Endothelial cell of umbilical vein (primary cell): ENCODE measurements around the gene C10orf71. TPM values are rescaled to one million over a fixed set of nuclear protein-coding genes. Genes with fewer than 3 reads are reported as not detected.

Experiments used
- BruUV-seq: library from RNA; stranded (reverse); fragments of 400-500 nt; replicated peaks from 2 replicates; lab custom pipeline; 2021; lab: Mats Ljungman, UMichigan
- CTCF ChIA-PET: fragments of 300-600, 350-600 bp; sonication (Branson Sonifier 250); formaldehyde crosslinking; loops from one replicate; lab custom pipeline; 2021; ENCODE audit warnings: antibody characterized with exemption, inconsistent platforms; lab: Charles Lee
- POLR2A ChIA-PET: fragments of 300-600, 350-600 bp; sonication (Branson Sonifier 250); formaldehyde crosslinking; loops from one replicate; lab custom pipeline; 2021; ENCODE audit warnings: antibody characterized with exemption, inconsistent platforms; lab: Charles Lee
- DNase-seq: peaks from one replicate; pipeline ENCODE4 v3.0.0-alpha.2; 2011; ENCODE audit warnings: low read depth, low spot score
- FAIRE-seq: peaks from 2 replicates; lab custom pipeline; 2011; peaks lifted over from hg19 to GRCh38; lab: Jason Lieb, UNC
- H2AFZ ChIP-seq: 2 replicates; pipeline ENCODE4 v1.6.0; 2012; ENCODE audit warnings: low read depth, low read length, control low read depth, inconsistent platforms
- H3K27ac ChIP-seq: 2 replicates; pipeline ENCODE4 v1.5.1; 2011; ENCODE audit warnings: low read depth, mild to moderate bottlenecking, control low read depth, low read length, moderate library complexity; ENCODE audit not compliant: insufficient read depth
- H3K27me3 ChIP-seq, 2 experiments: 2 replicates each; pipeline versions ENCODE4 v1.6.0 to v1.6.1; 2011; ENCODE audit warnings: low read length in 2 of 2, mixed read lengths in 1 of 2; ENCODE audit not compliant: control insufficient read depth in 2 of 2, insufficient read depth in 2 of 2
- H3K36me3 ChIP-seq, 2 experiments: 2 replicates in 1 of 2; 3 replicates in 1 of 2; pipeline ENCODE4 v1.5.1; 2011; ENCODE audit warnings: low read length in 2 of 2, mild to moderate bottlenecking in 1 of 2, moderate library complexity in 1 of 2; ENCODE audit not compliant: control insufficient read depth in 2 of 2, insufficient read depth in 2 of 2; ENCODE audit errors: extremely low read depth in 1 of 2
- H3K4me1 ChIP-seq: 3 replicates; pipeline ENCODE4 v1.5.1; 2011; ENCODE audit warnings: mild to moderate bottlenecking, low read length; ENCODE audit not compliant: control insufficient read depth, insufficient read depth; ENCODE audit errors: extremely low read depth
- H3K4me2 ChIP-seq: 2 replicates; pipeline ENCODE4 v1.6.1; 2011; ENCODE audit warnings: low read length, control low read depth, mixed read lengths; ENCODE audit not compliant: insufficient read depth
- H3K4me3 ChIP-seq, 3 experiments: fragments of 200-600 bp in 1 of 3; sonication (generic), shearing (Covaris generic) in 1 of 3; replicated peaks in 1 of 3; 2 replicates each; pipeline ENCODE4 v1.5.1; 2011 to 2016; ENCODE audit warnings: control low read depth in 3 of 3, low read length in 3 of 3, mild to moderate bottlenecking in 2 of 3, inconsistent platforms in 1 of 3, low read depth in 1 of 3, moderate library complexity in 1 of 3; ENCODE audit not compliant: insufficient read depth in 1 of 3
- H3K79me2 ChIP-seq: 2 replicates; pipeline ENCODE4 v1.6.0; 2012; ENCODE audit warnings: low read length, inconsistent platforms; ENCODE audit not compliant: control insufficient read depth, insufficient read depth
- H3K9ac ChIP-seq: replicated peaks from 2 replicates; pipeline ENCODE3; 2011; ENCODE audit warnings: low read length, control low read depth; ENCODE audit not compliant: insufficient read depth; ENCODE audit errors: extremely low read depth
- H3K9me1 ChIP-seq: replicated peaks from 3 replicates; pipeline ENCODE4 v1.6.0; 2011; ENCODE audit warnings: mild to moderate bottlenecking, low read length; ENCODE audit not compliant: control insufficient read depth, insufficient read depth; ENCODE audit errors: extremely low read depth
- H3K9me3 ChIP-seq: replicated peaks from 2 replicates; pipeline ENCODE4 v1.5.1; 2012; ENCODE audit warnings: low read length, inconsistent platforms; ENCODE audit not compliant: control insufficient read depth, insufficient read depth
- H4K20me1 ChIP-seq: replicated peaks from 2 replicates; pipeline ENCODE3; 2011; ENCODE audit warnings: mild to moderate bottlenecking, low read length; ENCODE audit not compliant: control insufficient read depth, insufficient read depth; ENCODE audit errors: extremely low read depth
- CTCF ChIP-seq, 2 donors: IDR thresholded peaks; 1 replicate in 1 of 2; 2 replicates in 1 of 2; pipeline ENCODE4 v1.5.1; 2011; ENCODE audit warnings: low read length in 2 of 2, mild to moderate bottlenecking in 2 of 2, moderate library complexity in 2 of 2, control low read depth in 1 of 2, inconsistent platforms in 1 of 2, low read depth in 1 of 2; ENCODE audit not compliant: insufficient read depth in 1 of 2; ENCODE audit errors: extremely low read depth in 1 of 2
- EZH2 ChIP-seq: IDR thresholded peaks from 2 replicates; pipeline ENCODE4 v1.6.1; 2012; ENCODE audit warnings: borderline replicate concordance, low read depth, mild to moderate bottlenecking, moderate library complexity, low read length, inconsistent platforms; ENCODE audit not compliant: severe bottlenecking
- FOS ChIP-seq: IDR thresholded peaks from 2 replicates; pipeline ENCODE4 v1.6.1; 2011; ENCODE audit warnings: mild to moderate bottlenecking, low read length, moderate library complexity, borderline replicate concordance; ENCODE audit not compliant: insufficient read depth
- GATA2 ChIP-seq: IDR thresholded peaks from 2 replicates; pipeline ENCODE4 v1.7.0; 2011; ENCODE audit warnings: low read depth, mild to moderate bottlenecking, moderate library complexity, mixed read lengths, low read length; ENCODE audit not compliant: insufficient read length, insufficient read depth
- JUN ChIP-seq: IDR thresholded peaks from 2 replicates; pipeline ENCODE4 v1.6.1; 2011; ENCODE audit warnings: borderline replicate concordance, low read depth; ENCODE audit not compliant: insufficient read length, insufficient read depth
- MAX ChIP-seq: IDR thresholded peaks from 2 replicates; pipeline ENCODE4 v1.6.1; 2011; ENCODE audit not compliant: insufficient read depth, insufficient read length
- MYC ChIP-seq: IDR thresholded peaks from one replicate; pipeline ENCODE4 v1.6.1; 2011; ENCODE audit warnings: mild to moderate bottlenecking, low read depth, low read length
- POLR2A ChIP-seq: IDR thresholded peaks from 2 replicates; pipeline ENCODE4 v1.6.1; 2012; ENCODE audit warnings: low read depth, mild to moderate bottlenecking, control low read depth, low read length
- POLR2AphosphoS5 ChIP-seq: IDR thresholded peaks from 2 replicates; pipeline ENCODE4 v1.6.1; 2012; ENCODE audit warnings: low read depth, mild to moderate bottlenecking, control low read depth, low read length, moderate library complexity; ENCODE audit not compliant: insufficient read depth
- dilution Hi-C: fragments of 300-500 bp; cut with MboI; formaldehyde crosslinking; loops from one replicate; pipeline ENCODE4 v1.15.0; 2019; ENCODE audit warnings: low sequenced_read_pairs; ENCODE audit not compliant: extremely low pct_ligation_motif_present
- intact Hi-C: fragments of 100-400 bp; cut with micrococcal nuclease; formaldehyde crosslinking; loops from one replicate; pipeline ENCODE4 v1.10.0; 2022
- polyA plus RNA-seq, 4 experiments: library from polyadenylated mRNA; depleted of rRNA in 3 of 4; stranded (reverse) in 3 of 4; unstranded in 1 of 4; fragments of >200 nt; gene quantifications; 2 replicates each; pipeline versions ENCODE4 v1.2.1 to v1.2.3, GENCODE V29; 2011 to 2012; ENCODE audit warnings: missing spikeins in 1 of 4
- total RNA-seq: library from RNA; stranded (reverse); gene quantifications from 2 replicates; pipeline ENCODE4 v1.2.3, GENCODE V29; 2021

C10orf71 gene
- total and polyA plus RNA-seq, 2 donors (not counting 3 experiments of a cell fraction or from before 2014, with no cell fraction given): not detected

DNA sequence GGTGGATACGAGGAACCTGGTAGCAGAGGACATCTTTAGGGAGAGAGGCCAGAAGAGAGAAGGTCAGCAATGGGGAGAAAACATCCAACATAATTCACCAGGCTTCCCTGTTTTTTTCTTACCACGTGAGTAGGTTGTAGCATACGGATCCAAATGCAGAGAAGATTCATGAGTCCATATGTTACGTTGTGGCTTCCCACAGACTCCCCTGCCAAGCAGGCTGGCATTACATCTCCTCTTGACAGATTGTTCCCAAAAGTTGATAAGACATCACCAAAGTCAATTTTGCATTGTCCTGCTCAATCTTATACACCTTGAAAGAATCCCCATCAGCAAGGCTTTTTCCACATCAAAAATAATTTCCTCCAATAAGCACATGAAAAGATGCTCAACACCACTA lies 57.2 kb downstream of the C10orf71 start:
- Histone ChIP-seq H3K27ac (no peak overlapping the region), H3K9me3 (no peaks in the 10 kb centered on the region), H3K9me1 (no peaks in the 10 kb centered on the region), H3K79me2 (no peaks in the 10 kb centered on the region), H3K4me2 (no peak overlapping the region), H3K9ac (no peak overlapping the region), H3K4me3 (no peak overlapping the region), H4K20me1 (no peaks in the 10 kb centered on the region), H3K27me3 (peaks cover 0 to 1% of the 10 kb centered on the region in 2 experiments), H2AFZ (no peak overlapping the region), H3K36me3 (no peaks in the 10 kb centered on the region), H3K4me1 (no peaks in the 10 kb centered on the region)
- dilution Hi-C loops (no loop called here), intact Hi-C loops (no loop called here)
- BruUV-seq: no TSS peak
- DNase-seq (no peak), FAIRE-seq (no peak)
- ChIA-PET CTCF (no interaction called here), POLR2A (no interaction called here)
- no peak for TF ChIP-seq JUN
- TF ChIP-seq FOS: no peak
- no peak for TF ChIP-seq EZH2
- TF ChIP-seq MYC: no peak
- no peak for TF ChIP-seq POLR2AphosphoS5
- no peak for TF ChIP-seq CTCF (IDR thresholded peaks at IDR 0.05; ENCODE audit: extremely low read depth in 1 of 2, insufficient read depth in 1 of 2, low read depth in 1 of 2, low read length in 2 of 2)

GRCh38 chr10:49356944-49357343 lies 58.0 kb downstream of the C10orf71 start:
- dilution Hi-C loops (no loop called here), intact Hi-C loops (no loop called here)
- Histone ChIP-seq H3K79me2 (no peaks in the 10 kb centered on the region), H4K20me1 (no peaks in the 10 kb centered on the region), H3K4me3 (no peak overlapping the region), H2AFZ (no peak overlapping the region), H3K27me3 (peaks cover 0 to 1% of the 10 kb centered on the region in 2 experiments), H3K4me1 (no peaks in the 10 kb centered on the region), H3K9me3 (no peaks in the 10 kb centered on the region), H3K27ac (no peak overlapping the region), H3K4me2 (no peak overlapping the region), H3K9me1 (no peaks in the 10 kb centered on the region), H3K9ac (no peak overlapping the region), H3K36me3 (no peaks in the 10 kb centered on the region)
- no peak for DNase-seq
- ChIA-PET CTCF (no interaction called here), POLR2A (no interaction called here)
- FAIRE-seq: no peak
- no TSS peak for BruUV-seq
- TF ChIP-seq POLR2AphosphoS5 (no peak), POLR2A (no peak), CTCF (IDR thresholded peaks at IDR 0.05; ENCODE audit: extremely low read depth in 1 of 2, insufficient read depth in 1 of 2, low read depth in 1 of 2, low read length in 2 of 2) (no peak), MAX (no peak), GATA2 (no peak), MYC (no peak), FOS (no peak), JUN (no peak), EZH2 (no peak)
